GM19351 (cell line): ENCODE results near the gene TMEM240.
A peak's percentile ranks its signal among the peaks of the same experiment; 100 is the strongest.
"Not testable (repeated sequence)": the region's sequence is repeated elsewhere in the genome, so short reads cannot be mapped to it uniquely, and the experiment has no call there.

Experiments
- ATAC-seq: cut with Tn5 transposase; IDR thresholded peaks from one replicate; pipeline ENCODE4 v1.9.1; 2021; ENCODE audit warnings: mild to moderate bottlenecking, moderate library complexity; ENCODE audit not compliant: unreplicated experiment

TMEM240 gene

DNA sequence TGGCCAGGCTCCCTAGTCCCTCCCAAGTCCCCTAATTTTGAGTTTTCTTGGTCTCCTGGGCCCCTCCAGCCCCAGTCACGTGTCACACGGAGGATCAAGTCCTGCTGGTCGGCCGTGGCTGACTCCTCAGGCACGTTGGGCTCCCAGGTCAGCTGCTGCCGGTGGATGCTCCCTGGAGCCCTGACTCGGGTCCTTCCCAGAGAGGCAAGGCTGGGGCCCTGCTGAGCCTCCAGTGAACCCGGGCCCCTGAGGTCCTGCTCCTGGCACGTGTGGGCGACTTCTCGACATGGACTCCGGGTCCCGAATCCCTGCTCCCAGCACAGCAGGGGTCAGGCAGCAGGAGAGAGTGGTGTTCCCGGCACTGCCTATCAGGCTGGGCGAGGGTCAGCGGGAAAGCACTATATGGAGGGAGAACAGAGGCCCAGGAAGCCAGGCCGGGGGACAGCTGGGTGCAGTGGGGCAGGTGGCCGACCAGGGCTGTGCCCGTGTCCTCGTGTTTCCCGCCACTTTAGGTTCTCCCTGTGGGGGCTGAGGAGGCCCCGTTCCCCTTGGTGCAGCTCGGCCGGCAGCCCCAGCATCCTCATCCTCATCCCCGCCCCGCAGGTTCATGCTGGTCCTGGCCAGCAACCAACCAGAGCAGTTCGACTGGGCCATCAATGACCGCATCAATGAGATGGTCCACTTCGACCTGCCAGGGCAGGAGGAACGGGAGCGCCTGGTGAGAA lies 13.2 kb downstream of the TMEM240 start:
- no peak for ATAC-seq

DNA sequence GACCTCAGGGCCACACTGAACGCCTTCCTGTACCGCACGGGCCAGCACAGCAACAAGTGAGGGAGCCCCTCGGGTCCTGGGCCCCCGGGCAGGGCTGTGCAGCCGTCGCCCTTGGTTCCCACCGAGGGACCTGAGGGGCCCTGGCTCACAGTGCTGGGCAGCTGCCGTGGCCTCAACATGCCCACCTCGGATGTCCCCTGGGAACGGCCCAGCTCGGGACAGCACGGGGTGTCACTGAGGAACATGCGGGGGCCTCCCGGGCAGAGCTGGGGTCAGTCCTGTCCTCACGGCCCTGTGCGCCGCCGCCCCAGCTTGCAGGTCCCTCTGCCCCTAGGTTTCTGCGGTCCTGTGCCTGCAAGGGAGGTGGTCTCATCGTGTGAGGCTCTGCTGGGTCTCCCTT lies 13.9 kb downstream of the TMEM240 start:
- ATAC-seq: not testable (repeated sequence)

DNA sequence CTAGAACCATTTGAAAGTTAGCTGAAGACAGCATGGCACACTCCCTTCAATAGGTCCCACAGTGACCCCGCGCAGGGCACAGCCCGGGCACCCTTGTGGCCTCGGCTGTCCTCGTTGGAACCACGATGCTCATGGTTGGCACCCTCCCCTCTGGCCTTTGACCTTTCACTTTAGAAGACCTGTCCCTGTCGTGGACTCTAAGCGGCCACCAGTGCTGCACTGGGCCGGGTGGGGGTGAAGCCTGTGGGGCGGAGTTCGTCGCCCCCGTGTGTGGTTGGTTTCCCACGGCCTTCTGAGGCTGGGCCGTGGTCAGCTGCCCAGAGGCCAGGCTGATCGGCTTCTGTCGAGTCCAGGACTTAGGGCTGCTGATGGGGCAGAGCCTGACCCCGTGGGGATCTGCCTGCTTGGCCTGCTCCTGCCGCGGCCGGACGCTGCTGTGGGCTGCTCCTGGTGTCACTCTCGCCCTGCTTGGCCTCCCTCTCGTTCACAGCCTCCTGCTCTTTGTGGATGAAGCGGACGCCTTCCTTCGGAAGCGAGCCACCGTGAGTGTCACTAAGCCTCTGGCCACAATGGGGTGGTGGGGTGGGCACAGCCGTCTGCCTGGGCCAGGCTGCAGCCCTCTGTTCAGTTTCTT lies 15.6 kb downstream of the TMEM240 start:
- not testable (repeated sequence) for ATAC-seq

GRCh38 chr1:1523651-1524050 lies 16.8 kb downstream of the TMEM240 start:
- not testable (repeated sequence) for ATAC-seq

- ATAC-seq: not testable (repeated sequence)
Measured at GRCh38 chr1:1523226-1523625, 17.2 kb downstream of the TMEM240 start.

GRCh38 chr1:1522536-1522935 lies 17.9 kb downstream of the TMEM240 start:
- not testable (repeated sequence) for ATAC-seq

DNA sequence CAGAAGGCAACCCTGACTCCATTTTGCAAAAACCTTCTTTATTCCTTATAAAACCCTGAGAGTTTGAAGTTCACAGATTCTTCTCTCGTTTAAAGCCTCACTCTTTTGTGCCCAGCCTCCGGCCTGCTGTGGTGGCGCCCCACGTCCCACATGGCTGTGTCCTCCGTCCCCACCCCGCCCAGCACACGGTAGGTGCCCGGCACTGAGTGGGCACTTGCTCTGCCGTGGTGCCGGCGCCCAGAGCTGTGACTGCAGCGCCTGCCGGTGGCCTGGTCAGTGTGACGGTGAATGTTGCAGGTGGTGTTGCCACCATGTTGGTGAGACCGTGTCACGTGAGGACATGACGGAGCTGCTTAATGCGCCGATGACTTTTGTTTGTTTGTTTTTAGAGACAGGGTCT lies 19.1 kb downstream of the TMEM240 start:
- ATAC-seq: no peak

DNA sequence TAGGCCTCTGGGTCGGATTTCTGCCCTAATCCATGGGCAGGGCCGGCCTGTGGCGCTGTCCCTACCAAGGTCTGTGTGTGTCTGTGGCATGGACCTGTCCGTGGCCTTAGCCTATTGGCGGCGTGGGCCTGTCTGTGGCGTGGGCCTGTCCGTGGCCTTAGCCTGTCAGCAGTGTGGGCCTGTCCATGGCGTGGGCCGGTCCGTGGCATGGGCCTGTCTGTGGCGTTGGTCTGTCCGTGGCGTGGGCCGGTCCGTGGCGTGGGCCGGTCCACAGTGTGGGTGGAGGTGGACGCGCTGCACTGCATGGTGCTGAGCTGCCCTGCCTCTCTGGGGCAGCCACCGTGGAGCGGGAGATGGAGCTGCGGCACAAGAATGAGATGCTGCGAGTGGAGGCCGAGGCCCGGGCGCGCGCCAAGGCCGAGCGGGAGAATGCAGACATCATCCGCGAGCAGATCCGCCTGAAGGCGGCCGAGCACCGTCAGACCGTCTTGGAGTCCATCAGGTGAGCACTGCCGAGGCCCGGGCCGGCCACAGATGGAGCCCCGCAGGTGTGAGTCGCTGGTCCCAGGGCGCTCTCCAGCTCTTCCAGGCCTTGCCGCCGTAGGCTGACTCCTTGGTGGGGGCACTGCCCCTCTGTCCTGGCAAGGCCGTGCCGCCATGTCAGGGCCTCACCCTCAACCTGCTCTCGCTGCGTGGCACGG lies 20.5 kb downstream of the TMEM240 start:
- not testable (repeated sequence) for ATAC-seq

DNA sequence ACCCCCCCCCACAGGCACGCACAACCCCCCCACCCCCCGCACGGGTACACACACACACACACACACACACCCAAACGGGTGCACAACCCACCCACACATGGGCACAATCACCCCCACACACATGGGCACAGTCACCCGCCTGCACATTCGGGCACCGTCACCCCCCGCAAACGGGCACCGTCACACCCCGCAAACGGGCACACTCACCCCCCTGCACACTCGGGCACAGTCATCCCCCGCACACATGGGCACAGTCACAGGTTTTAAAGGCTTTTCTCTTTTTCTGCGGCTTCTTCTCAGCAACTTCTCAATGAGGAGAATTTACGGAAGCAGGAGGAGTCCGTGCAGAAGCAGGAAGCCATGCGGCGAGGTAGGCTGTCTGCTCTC lies 21.8 kb downstream of the TMEM240 start:
- ATAC-seq: not testable (repeated sequence)

DNA sequence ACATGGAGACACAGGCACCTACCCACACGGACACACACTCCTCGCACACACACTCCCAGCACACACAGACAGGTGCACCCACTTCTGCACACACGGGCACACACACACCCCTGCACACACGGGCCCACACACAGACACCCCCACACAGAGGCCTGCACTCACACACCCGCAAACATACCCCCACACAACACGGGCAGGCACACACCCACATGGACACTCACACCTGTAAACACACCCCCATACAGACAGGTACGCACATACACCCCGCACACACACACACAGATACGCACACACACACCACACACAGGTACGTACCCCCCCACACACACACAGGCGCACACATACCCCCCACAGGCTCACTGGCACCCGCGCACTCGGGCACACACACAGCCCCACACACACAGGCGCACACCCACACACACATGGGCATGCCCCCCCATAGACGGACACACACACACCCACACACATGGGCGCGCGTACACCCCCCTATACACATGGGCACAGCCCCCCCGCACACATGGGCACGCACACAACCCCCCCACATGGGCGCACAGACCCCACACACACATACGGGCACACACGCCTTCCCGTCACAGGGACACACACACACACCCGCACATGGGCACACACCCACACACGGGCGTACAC lies 22.3 kb downstream of the TMEM240 start:
- ATAC-seq: no peak

- not testable (repeated sequence) for ATAC-seq
Measured at GRCh38 chr1:1516923-1517322, 23.5 kb downstream of the TMEM240 start.

DNA sequence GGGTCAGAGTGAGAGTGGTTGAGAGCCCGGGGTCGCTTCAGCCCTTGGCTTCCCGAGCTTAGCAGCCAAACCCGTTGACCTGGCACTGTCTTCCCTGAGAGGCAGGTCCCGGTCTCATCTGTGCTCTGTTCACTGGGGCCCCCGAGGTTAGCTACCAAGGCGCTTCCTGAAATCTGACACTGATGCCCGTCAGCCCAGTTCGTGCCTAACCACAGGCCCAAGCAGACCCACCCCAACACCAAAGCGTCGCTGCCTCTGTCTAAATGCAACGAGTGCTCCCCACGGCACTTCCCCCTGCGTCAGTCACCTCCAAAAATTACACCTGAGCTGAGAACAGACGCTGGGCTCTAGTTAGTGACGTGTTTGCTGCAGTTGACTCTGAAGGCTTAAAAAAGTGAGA lies 26.0 kb downstream of the TMEM240 start:
- not testable (repeated sequence) for ATAC-seq

DNA sequence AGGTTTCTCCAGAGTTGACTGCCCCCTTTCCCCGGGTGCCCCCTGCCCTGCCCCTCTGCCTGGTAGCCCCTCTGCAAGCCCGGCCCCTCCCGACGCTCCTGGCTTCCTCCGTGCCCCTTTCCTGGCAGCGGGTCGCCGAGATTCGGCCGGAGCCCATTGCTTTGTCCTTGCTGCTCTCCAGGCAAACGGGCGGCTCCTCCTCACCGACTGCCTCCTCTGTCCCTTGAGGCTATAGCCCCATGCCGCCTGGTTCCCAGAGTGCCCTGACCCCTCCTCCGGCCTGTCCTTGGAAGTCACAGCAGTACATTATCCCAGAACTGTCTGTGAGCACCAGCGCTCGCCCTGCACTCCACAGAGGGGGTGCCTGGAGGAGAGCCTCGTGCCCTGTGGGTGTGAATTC lies 26.7 kb downstream of the TMEM240 start:
- not testable (repeated sequence) for ATAC-seq

GRCh38 chr1:1512425-1512824 lies 28.0 kb downstream of the TMEM240 start:
- not testable (repeated sequence) for ATAC-seq

DNA sequence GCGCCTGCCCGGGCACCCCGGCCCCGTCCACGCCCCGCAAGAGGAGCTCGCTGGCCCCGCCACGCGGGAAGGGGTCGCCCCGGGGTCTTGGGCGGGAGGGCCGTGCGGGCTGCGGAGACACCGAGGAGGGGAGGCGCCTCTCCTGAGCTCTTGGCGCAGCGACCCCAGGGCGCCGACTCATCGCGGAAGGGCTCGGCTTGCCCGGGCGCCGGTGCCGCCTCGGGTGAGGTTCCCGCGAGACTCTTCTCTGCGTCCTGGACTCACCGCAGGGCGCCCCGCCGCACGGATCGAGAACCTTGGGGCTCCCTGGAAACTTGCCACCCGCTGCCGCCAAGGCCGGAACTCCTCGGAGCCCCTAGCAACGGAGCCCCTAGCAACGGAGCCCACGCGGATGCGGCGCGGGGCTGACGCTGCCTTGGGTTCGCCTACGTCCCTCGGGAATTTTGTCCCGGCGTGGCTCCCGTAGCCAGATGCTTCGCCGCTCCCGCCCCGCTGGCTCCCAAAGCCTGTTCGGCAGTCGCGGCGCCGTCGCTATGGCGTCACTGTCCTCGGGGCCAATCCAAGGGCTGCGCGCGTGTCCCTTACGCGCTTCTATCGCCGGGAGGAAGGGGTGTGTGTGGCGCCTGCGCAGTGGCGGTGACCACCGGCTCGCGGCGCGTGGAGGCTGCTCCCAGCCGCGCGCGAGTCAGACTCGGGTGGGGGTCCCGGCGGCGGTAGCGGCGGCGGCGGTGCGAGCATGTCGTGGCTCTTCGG lies 28.7 kb downstream of the TMEM240 start, which contains the start of gene ATAD3A:
TSS of gene ATAD3A (plus strand) at position 630 of the 753 bp plus-strand sequence. CDS start at position 737, 107 bp downstream.
- peak; percentile 94 for ATAC-seq

DNA sequence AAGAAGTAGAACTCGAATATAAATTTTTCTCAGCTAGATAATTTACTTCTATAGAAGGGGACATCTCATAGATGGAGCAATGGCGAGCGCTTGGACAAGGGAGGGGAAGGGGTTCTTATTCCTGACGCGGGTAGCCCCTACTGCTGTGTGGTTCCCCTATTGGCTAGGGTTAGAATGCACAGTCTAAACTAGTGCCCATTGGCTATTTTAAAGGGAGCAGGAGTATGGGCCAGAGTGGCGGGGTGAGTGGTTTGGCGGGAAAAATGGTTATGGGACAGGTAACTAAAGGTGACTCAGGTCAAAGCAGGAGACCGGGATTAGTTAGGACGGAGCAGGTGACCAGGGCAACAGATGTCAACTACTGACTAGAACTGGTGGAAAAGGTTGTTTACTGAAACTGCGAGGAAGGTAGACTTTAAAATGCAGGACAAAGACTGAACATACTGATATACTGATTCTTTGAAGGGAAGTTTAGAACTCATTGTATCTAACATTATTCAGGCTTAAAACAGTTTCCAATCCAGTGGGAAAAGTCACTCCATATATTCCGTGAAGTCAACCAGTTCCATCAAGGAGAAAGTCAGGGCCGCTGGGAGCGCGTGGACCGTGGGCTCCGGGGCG lies 29.4 kb downstream of the TMEM240 start:
- no peak for ATAC-seq

DNA sequence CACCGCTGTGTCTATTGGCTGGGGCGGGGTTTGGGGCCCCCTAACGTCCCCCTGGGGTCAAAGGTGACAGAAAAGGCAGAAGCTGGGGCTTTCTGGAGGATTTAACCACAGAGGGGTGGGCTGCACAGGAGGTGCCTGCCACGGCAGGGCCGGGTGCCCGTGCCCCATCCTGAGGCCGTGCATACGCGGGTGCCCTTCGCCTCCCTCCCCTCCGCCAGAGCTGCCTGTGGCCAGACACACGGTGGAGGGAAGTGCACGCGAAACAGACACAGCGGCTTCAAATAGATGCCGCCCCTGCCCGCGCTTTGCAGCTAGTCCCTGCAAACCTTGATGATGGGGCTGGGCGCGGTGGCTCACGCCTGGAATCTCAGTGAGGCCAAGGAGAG lies 31.0 kb downstream of the TMEM240 start:
- not testable (repeated sequence) for ATAC-seq

DNA sequence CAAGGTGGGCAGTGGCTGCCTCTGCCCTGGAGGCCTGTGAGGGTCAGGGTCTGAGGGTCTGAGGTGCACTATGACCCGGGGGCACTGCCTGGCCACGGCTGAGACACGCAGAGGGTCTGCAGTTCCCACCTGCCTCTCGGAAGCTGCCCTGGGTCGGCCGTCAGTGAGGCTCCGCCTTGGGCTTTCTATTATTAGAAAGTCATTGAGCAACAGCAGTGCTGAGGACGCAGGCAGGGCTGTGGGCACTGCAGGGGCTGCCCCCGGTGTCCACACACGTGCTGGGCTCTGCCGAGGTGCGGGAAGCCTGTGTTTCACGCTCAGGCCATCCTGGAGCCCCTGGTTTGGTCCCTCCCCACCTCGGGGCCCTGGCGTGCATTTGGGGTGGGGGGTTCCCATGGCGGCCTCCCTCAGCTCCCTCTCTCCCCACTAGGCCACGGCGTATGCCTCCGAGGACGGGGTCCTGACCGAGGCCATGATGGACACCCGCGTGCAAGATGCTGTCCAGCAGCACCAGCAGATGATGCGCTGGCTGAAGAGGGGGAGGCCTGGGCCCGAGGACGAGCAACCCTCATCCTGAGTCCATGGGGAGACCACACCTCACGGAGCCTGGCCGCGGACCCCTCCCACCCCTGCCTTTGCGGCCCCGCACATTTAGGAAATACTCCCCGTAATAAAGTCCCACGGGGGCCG lies 31.5 kb downstream of the TMEM240 start:
- not testable (repeated sequence) for ATAC-seq

DNA sequence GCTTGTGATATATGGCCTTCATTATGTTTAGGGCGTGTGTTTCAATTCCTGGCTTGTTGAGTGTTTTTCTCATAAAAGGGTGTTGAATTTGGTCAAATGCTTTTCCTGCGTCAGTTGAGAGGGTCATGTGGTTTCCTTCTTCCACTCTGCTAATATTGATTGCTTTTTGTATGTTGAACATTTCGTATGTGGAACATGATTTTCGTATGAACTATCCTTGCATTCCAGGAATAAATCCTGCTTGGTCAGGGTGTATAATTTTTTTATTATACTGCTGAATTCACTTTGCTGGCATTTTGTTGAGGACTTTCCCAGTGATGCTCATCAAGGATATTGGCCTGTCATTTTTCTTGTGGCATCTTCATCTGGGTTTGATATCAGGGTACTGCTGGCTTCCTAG lies 33.1 kb downstream of the TMEM240 start:
- ATAC-seq: no peak
